GM11168 (cell line): ENCODE results near the gene STRADB.
"Not testable (repeated sequence)": the region's sequence is repeated elsewhere in the genome, so short reads cannot be mapped to it uniquely, and the experiment has no call there.

ENCODE experiments used
- in situ Hi-C: fragments of 300-500 bp; cut with MboI; formaldehyde crosslinking; loops from one replicate; pipeline ENCODE4 v1.12.0; 2022; ENCODE audit warnings: low sequenced_read_pairs; ENCODE audit not compliant: unreplicated experiment

STRADB gene

GRCh38 chr2:201429835-201430234, 21.7 kb upstream of the STRADB start:
- in situ Hi-C loops: not testable (repeated sequence)

GRCh38 chr2:201430322-201430721, 21.2 kb upstream of the STRADB start:
- in situ Hi-C loops: not testable (repeated sequence)

- in situ Hi-C loops: no loop called here
Observed at GRCh38 chr2:201430839-201431238, 20.7 kb upstream of the STRADB start.

GRCh38 chr2:201432038-201432620, 19.4 kb upstream of the STRADB start:
- in situ Hi-C loops: no loop called here

DNA sequence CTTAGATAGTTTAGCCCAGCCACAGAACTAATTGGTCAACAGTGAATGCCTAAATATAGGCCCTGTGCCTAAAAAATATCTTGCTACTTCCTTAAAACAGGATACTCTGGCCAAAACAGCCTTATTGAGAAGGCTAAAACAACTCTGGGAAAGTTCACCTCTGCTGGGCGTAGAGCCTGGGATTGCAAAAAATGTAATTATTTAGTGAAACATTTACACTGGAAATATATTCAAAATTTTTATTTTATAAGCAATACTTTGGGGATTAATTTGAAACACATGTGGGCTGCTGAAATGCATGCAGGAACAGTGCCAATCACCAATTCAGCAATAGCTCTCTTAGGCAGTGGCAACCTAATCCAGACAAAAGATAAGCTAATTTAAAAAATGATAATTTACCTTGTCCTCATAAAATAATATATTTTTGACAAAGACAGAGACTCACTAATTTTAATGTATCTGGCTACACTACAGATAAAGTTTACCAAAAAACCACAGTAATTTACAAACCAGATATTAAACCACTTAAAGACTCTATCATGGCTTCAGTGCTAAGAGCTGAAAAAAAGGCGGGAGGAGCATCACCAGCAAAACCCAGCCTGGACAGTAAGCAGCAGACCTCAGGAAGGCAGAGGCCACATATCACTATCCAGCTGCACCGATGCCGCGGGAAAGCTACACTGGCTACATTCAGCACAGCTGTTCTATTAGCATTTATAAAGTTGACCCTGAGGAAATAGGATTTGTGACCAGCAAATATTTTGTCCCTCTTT, 18.7 kb upstream of the STRADB start:
- in situ Hi-C loops: no loop called here

DNA sequence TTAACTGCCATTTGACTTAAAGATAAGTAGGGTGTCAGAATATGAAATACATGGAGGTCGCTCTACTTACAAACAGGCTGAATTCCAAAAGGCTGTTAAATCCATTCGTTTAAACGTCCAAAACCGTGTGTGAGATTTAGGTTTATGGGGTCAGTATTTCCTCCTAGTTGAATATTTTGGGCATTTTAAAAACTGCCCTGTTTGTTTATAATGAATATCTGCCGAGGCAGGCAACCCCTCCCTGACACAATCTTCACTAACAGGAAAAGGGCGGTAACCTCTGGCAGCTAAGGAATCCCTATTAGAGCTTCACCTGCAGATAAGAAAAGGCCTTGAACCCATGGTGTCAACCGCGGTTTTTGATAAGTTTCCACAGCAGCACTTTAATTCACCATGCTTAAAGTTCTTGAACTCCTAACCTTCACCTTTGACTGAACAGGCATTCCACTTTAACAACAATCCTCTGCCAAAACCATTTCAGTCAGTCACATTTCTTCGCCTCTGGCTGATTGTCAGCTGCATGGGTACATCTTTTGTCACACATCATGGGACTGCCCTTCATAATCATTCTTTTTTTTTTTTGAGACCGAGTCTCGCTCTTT, 18.0 kb upstream of the STRADB start:
- in situ Hi-C loops: no loop called here

DNA sequence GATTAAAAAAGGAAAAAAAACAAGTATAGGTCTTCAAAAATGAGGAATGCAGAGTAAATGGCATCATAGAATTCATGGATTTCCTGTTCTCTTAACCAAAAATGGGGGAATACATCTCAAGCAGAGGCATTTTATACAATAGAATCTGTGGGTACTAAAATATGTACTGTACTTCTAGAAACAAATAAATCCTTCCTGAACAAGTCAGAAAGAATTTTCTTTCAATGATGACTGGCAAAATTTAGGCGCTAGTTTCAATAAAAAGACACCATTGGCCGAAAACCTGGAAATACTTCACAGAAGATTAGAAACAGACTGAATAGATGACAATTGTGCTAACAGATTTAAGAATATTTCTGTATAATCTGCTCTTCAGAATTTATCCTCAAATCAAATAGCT, 15.4 kb upstream of the STRADB start:
- in situ Hi-C loops: no loop called here

DNA sequence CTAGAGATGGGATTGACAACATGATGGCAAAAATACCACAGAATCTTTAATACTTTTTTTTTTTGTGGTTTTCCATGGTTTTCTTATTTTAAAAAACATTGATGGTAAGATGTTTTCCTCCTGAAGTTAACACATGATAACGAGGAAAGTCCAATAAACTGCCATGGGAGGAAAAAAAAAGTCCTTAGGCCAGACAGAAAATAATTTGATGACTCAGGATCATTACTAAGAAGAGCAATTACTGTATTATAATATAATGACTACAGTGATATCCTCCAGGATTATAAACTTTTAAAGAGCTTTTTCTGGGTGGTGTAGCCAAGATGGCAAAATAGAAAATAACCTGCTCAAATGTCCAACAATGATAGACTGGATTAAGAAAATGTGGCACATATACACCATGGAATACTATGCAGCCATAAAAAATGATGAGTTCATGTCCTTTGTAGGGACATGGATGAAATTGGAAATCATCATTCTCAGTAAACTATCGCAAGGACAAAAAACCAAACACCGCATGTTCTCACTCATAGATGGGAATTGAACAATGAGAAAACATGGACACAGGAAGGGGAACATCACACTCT, 12.1 kb upstream of the STRADB start:
- in situ Hi-C loops: not testable (repeated sequence)

DNA sequence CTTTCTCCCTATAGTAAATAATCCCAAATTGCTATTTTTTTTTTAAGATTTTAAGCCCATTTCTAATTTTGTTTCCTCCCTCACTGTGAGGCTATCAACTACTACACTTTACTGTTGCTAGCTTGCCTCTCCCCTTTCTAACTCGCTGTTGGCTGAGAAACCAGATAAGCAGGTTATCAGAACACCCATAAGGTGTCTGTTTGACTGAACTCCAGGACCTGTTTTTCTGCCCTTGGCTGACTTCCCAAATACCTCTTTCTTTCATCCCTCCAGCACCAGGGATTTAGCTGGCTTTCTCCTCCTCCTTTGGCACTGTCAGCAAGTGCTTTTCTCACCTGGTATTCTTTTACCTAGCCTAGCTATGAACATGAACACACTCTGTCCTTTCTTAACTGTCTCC, 11.4 kb upstream of the STRADB start:
- in situ Hi-C loops: no loop called here

DNA sequence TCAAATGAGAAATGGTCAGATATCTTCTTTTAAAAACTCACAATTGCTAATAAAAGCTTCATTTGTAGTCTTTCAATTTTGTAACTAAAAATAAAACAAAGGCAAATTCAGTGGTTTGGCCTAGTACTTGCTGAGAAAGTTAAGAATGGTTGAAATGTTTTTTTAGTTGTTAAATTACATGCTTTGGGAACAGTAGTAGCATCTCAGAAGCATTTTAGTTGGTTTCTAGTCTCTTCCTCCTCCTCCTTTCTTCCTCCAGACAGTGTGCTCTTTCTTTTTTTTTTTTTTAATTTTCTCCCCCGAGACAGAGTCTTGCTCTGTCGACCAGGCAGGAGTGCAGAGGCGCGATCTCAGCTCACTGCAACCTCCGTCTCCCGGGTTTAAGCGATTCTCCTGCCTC, 10.1 kb upstream of the STRADB start:
- in situ Hi-C loops: no loop called here

DNA sequence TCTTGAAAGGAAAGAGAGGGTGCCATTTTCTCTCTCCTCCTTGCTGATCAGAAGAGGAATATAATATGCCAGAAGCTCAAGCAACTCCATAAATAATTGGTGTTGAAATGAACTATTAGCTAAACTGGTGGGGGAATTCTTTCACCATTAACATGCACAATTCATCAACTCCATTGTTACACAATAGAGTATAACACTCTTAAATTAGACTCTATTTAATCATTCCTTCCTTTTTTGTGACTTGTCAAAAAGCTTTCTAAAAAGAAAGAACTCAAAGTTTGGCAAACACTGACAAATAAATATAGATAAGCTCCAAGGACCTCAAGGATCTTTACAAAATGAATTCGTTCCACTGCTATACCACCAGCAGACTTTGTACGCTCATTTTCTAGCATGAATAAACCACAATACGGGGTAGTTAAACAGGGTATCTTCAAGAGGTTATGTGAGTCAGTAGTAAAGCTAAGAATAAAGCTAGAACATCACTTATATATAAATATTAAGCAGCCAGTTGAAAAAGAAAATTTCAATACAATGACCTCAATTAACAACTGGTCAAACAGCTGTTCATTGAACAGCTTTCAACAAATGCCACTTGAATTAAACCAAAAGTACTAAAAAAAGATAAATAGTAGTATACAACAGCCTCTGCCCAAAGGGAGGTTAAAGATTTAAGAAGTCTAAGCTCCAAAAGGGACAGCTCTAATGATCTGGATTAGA, 6.6 kb upstream of the STRADB start:
- in situ Hi-C loops: no loop called here

GRCh38 chr2:201447086-201447485, 4.5 kb upstream of the STRADB start:
- in situ Hi-C loops: no loop called here

GRCh38 chr2:201448061-201448460, 3.5 kb upstream of the STRADB start:
- in situ Hi-C loops: no loop called here

DNA sequence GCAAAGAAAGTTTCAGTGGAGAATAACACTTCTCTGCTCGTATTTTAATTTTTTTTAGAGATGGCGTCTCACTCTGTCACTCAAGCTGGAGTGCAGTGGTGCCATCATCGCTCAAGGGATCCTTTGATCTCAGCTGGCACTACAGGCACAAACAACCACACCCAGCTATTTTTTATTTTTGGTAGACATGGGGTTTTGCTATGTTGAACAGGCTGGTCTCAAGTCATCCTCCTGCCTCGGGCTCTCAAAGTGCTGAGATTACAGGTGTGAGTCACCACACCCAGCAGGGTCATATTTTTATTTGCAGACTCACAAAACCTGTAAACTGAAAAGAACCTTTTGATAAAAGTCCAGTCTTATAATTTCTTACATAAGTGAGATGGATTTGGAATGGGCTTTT, 2.8 kb upstream of the STRADB start:
- in situ Hi-C loops: no loop called here

GRCh38 chr2:201450954-201451291, 617 bp upstream of the STRADB start:
- in situ Hi-C loops: no loop called here

- in situ Hi-C loops: no loop called here
Observed at GRCh38 chr2:201452058-201452921, 750 bp downstream of the STRADB start.

GRCh38 chr2:201452922-201453643, 1.5 kb downstream of the STRADB start:
- in situ Hi-C loops: no loop called here

DNA sequence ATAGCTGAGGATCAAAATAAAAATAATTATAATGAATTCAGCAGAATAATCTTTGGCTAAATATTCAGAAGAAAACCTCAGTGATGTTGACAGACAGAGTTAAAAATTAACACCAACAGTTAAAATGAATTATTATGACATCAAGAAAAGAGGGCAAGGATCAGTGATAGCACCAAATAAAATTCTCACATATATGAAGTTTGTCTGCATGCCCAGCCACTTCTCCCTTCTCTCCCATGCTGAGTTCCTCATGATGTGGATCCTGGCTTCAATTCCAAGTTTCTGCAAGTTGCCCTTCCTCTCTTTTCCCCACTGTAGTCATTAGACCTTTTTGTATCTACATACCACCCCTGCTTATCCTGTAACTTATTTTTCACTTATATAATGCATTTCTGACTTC, 6.8 kb downstream of the STRADB start:
- in situ Hi-C loops: no loop called here

- in situ Hi-C loops: no loop called here
Observed at GRCh38 chr2:201460532-201460931, 9.0 kb downstream of the STRADB start.
